Stimulated activated CD4-positive, alpha-beta T cell treated with anti-CD3 and anti-CD28 coated beads, Interleukin-4, amount 100 ng/mL, for 24 hours (primary cell): ENCODE results near the gene SLC41A2.
"Not testable (repeated sequence)": the region's sequence is repeated elsewhere in the genome, so short reads cannot be mapped to it uniquely, and the experiment has no call there.

Experiments
- DNase-seq: peaks from one replicate; pipeline ENCODE4 v3.0.0-alpha.2; 2020

The SLC41A2 gene, protein sequence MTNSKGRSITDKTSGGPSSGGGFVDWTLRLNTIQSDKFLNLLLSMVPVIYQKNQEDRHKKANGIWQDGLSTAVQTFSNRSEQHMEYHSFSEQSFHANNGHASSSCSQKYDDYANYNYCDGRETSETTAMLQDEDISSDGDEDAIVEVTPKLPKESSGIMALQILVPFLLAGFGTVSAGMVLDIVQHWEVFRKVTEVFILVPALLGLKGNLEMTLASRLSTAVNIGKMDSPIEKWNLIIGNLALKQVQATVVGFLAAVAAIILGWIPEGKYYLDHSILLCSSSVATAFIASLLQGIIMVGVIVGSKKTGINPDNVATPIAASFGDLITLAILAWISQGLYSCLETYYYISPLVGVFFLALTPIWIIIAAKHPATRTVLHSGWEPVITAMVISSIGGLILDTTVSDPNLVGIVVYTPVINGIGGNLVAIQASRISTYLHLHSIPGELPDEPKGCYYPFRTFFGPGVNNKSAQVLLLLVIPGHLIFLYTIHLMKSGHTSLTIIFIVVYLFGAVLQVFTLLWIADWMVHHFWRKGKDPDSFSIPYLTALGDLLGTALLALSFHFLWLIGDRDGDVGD

DNA sequence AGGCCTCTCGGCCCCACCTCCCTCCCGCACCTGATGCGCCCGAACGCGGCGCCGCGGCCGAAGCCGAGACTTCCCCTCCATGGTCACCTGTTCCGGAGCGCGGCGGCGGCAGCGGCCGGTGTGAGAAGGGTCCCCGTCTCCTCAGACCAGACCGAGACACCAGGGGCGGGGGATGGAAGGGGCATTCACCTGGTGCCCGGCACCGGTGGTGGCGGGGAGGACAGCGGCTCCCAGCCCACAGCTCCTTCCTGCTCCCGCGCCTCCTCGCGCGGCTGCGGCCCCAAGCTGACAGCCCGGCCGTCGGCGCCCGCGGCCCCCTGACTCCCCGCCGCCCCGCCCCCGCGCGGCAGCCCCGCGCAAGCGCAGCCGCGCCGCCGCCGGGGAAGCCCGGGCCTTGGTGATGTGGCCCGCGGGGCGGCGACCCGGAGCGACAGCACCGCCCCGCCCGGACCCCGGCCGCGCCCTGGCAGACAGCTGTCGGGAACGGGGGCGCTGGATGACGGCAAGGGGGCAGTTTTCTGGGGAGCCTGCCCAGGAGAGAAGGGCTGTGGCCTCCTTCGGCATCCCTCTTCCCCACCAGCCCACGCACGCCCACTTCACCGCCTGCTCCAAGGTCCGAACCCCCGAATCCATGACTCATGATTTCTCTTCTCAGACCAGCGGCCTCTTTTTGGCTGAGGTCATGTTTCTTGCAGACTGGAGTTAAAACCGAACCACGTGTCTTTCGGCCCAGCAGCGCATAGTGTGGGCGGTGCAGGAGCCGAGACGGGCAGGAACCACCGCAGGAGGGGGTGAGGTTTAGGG lies at the start of gene SLC41A2:
SLC41A2 (minus strand) TSS at position 290 of the 804 bp plus-strand sequence. CDS start 29,763 bp downstream, outside the sequence.
- DNase-seq, result peak; percentile 79

DNA sequence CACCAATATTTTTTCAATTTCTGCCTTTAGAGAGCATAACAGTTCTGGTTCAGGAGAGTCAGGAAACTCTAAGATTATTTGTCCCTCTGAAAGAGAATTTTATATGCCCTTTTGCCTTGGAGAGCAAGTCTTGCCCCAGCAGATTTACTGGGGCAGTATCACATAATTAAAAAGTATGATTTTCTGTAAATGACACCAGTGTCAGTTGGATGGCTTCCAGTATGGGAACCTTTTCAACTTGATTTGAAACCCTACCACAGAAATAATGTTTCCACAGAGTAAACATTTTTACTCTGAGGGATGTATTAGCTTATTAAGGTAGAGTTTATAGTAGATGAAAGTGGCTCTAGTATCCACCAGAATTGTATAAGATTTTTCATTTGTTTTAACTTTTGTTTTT lies 43.4 kb upstream of the SLC41A2 start:
- no peak for DNase-seq

DNA sequence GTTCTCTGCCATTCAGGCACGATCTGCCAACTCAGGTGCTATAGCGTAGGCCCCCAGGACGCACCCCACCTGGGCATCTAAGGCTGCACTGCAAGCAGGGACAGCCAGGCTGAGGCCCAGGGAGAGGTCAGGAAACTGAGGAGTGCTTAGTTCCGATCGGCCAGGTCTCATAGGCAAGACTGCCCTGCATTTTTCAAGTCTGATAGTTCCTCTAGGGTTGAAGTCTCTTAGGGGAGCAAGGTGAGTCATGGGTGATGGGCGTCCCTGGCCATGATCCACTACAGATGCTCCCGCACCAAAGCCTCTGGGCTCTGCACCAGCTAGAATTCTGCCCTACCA lies 41.2 kb upstream of the SLC41A2 start:
- no peak for DNase-seq

DNA sequence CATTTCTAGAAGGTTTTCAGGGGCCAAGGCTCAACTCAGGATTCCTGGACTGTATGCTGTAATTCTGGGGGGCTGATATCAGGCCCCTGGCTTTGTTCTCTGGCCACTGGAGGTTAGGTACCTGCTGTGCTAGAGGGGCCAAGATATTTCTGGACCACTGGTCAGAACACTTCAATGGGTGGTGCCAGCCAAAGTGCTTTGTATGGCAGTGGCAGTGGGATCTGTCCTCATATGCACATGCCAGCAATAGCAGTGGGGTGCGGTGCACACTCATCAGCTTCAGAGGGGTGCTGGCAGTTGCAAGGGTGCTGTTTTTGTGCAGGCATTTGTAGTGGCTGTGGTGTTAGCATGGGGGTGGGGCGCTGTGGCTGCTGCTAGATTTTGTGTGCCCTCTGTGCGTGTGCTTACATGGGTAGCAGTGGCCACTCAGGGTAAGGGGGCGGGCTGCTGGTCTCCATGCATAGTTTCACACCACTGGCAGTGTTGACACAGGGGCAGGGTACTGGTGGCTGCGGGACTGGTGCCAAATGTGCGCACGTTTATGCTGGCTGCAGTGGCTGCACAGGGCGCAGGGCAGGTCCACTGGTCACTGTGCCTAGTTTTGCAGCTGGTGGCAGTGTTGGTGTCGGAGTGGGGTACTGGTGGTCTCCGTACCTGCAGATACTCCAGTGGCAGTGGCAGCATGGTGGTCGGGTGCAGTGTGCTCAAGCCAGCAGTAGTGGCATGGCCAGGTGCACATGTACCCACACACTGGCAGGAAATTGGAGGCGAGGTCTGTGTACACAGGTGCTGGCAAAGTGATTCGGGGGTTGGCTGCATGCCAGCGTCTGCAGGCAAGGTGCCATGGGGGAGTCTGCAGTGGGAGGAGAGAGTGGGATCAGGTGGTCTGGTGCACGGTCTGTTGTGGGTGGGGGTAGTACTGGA lies 40.6 kb upstream of the SLC41A2 start:
- no peak for DNase-seq

DNA sequence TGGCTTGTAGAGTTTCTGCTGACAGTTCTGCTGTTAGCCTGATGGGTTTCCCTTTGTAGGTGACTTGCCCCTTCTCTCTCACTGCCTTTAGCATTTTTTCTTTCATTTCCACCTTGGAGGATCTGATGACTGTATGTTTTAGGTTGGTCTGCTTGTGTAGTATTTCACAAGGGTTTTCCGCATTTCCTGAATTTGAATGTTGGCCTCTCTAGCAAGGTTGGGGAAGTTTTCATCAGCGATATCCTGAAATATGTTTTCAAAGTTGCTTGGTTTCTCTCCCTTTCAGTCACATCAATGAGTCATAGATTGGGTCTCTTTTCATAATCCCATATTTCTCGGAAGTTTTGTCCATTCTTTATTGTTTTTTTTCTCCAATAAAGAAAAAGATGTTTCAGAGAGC lies 39.5 kb upstream of the SLC41A2 start:
- DNase-seq, result no peak

DNA sequence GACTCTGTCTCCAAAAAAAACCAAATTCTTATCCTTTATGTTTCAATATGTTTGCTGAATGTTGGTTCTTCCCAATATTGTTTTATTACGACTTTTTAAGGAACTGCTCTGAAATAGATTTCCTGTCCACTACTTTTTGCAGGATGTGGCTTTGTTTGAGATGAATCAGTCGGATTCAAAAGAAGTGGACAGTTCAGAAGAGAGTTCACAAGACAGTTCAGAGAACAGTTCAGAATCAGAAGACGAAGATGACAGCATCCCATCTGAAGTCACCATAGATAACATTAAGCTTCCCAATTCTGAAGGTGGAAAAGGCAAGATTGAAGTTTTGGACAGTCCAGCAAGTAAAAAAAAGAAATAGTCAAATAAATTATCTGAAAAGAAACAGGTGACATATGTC lies 36.2 kb upstream of the SLC41A2 start:
- no peak for DNase-seq

DNA sequence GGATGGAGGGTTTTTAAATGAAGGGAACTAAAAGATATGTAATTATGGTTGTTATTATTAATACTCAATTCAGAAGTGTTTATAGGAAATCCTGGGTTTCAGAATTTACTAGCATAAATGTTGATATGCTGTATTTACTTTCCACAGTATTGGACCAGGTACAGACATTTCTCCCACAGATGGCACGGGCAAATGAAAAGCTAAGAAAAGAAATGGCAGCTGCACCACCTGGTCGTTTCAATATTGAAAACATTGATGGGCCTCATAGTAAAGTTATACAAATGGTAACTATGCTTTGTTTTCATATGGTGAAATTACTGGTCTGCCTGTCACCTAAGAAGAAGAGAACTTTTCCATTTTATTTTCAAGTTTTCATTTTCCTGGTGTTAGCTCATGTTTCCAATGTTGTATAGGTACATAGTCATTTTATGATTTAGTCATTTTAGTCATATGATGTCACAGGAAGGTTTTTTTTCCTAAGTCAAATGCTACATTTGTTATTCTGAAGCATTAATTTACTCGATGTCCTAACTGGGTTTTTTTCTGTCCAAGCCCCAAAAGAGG lies 33.6 kb upstream of the SLC41A2 start:
- no peak for DNase-seq

DNA sequence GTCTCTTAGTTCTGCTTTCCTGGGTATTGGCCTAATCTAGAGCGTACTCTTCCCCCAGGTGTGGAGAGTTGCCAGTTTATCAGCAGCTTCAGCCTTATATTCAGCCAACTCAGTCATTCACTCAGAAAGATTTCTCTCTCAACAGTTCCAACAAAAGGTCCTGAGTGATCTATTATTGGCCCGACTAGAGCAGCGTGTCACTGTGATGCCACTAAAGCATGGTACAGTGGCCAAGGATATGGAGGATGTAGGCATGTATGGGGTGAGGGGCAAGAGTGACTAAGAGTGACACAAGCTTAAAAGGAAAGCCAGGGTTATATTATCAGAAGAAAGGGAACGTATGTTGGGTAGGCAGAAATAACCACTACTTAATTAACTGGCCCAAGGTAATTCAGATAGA lies 32.9 kb upstream of the SLC41A2 start:
- no peak for DNase-seq

DNA sequence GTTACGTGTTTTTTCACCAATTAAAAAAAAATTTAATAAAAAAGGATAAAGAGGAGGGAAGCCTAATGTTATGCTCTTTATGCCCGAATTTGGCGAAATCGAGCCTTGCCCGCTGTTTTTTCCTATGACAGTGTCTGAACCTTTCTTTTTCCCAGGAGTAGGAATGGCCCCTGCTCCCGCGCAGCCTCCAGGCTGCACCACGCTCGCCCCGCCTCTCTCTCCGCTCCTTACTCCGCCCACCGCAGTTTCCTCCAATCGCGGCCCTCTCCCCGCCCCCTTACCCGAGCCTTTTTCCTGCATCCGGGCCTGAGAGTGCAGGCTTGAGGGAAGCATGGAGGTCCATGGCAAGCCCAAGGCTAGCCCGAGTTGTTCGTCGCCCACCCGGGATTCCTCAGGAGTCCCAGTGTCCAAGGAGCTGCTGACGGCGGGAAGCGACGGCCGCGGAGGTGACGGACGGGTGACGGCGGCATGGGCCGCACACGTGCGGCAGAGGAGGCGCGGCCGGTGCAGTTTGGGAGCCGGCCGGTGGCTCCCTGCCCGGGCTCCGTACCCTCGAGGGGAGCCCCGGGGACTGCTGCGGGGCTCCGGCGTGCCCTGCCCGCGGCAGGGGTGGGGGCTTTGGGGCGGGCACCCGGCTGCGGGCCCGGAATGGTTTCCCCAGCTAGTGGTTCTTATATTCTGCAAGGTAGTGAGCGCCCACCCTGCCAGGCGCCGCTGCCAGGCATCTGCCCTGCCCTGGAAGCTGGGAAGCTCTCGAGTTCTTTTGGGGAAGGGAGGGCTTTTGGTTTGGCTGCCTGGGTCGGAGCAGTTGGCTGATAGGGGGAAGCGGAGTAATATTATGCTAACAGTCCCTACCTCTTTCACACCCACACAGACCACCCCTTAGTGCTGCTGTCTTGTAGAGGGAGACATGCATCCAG lies 28.2 kb upstream of the SLC41A2 start, which contains the start of gene NOPCHAP1:
NOPCHAP1 (plus strand) TSS at position 295 of the 920 bp plus-strand sequence; CDS start at position 332, 37 bp downstream.
- peak; percentile 89 for DNase-seq

DNA sequence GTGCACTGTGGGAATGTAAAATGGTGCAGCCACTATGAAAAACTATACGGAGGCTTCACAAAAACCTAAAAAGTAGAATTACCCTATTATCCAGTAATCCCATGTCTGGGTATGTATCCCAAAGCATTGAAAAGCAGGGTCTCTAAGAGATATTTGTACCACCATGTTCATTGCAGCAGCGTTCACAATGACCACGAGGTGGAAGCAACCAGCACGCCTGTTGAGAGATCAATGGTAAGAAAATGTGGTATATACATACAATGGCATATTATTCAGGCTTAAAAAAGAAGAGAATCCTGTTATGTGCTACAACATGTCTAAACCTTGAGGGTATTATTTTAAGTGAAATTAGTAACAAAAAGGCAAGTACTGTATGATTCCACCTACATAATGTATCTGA lies 27.1 kb upstream of the SLC41A2 start:
- DNase-seq, result no peak

DNA sequence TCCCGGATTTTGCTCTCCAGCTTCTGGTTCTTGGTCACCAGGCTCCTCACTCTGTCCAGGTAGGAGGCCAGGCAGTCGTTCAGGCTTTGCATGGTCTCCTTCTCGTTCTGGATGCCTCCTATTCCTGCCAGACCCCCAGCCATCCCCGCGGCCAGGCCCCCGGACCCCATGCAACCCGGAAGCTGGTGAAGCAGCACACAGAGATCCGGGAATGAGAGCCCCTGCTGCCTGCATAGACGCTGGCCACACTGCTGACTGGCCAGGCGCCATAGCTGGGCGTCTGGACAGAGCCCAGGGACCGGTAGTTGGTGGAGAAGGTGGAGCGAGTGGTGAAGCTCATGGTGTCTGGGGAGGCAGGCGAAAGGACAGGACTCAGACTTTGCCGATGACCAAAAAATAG lies 19.6 kb upstream of the SLC41A2 start:
- not testable (repeated sequence) for DNase-seq

DNA sequence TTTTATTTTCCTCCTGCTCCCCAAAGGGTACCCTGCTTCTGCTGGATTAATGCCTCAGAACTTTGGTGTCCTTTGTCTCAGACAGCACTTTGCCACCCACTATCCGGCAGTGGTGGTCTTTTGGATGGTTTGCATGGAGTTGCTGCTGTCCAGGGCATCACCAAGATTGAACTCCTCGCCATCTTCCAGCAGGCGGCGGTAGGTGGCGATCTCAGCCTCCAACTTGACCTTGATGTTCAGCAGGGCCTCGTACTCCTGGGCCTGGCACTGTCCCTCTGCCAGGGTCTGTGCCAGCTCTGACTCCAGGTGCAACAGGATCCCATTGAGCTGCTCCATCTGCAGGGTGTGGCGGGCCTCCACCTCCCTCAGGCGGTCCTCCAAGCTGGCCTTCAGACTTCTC lies 18.6 kb upstream of the SLC41A2 start:
- no peak for DNase-seq

DNA sequence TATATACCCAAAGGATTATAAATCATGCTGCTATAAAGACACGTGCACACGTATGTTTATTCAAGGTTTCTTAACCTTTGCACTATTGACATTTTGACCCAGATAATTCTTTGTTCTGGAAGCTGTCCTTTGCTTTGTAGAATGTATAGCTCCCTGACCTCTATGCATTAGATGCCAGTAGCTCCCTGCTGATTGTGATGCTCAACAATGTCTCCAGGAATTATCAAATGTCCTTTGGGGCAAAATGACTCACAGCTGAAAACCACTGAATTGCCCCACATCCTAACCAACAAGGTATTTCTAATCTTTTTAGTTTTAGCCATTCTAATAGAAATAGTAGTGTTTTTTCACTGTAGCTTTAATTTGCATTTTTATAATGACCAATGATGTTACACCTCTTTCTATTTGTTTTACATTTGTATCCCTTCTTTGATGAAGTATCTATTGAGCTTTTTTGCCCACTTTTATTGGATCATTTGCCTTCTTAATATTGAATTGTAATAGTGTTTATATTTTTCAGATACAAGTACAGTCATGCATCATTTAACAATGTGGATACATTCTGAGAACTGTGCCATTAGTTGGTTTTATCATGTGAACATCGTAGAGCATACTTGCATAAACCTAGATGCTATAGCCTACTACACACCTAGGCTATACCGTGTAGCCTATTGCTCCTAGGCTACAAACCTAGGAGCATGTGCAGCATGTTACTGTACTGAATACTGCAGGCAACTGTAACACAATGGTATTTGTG lies 17.7 kb upstream of the SLC41A2 start:
- DNase-seq, result no peak

DNA sequence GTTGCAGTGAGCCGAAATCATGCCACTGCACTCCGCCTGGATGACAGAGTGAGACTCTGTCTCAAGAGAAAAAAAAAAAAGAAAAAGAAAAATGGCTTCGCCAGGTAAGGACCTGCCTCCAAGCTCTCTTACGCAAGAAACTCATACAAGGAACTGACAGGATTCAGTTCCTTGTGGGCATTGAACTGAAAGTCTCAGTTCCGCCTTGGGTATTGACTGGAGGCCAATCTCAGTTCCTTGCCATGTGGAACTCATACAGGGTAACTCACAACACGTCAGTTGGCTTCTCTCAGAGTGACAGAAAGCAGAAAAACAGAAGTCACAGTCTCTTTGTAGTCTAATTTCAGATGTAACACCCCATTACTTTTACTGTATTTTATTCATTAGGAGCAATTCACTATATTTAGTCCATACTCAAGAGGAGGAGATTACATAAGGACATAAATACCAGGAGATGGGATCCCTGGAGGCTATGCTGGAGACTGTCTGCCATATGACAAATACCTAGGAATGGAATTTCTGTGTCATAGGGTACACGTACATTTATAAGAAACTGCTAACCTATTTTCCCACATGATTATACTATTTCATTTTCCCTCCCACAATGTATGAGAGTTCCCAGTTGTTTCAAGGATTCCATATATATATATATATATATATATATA lies 16.7 kb upstream of the SLC41A2 start:
- DNase-seq, result no peak

DNA sequence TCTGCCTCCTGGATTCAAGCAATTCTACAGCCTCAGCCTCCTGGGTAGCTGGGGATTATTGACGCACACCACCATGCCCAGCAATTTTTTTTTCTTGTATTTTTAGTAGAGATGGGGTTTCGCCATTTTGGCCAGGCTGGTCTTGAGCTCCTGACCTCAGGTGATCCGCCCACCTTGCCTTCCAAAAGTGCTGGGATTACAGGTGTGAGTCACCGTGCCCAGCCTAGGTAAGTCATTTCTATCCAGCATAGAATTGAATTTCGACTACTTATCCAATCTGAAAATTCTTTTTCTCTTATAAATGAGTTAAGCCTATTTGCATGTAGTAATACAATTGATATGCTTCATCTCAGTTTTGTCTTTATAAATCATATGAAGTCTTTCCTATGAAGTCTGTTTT lies 15.2 kb upstream of the SLC41A2 start:
- DNase-seq, result no peak

DNA sequence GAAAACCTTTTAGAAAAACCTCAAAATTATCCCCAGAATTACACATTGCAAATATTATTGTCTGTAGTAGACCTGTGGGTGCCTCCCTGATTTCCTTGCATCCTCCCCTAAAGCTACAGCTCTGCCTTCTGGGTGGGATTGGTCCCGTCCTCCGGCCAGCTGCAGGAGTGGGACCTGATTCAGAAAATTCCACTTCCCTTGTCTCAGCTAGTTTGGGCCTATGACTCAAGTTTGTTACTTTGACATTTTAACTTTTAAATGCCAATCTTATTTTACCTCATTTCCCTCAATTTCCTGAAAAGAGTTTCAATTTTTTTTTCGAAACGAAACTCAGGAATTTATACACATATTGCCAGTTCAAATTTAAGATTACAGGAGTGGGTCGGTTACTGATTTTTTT lies 13.2 kb upstream of the SLC41A2 start:
- DNase-seq, result no peak

DNA sequence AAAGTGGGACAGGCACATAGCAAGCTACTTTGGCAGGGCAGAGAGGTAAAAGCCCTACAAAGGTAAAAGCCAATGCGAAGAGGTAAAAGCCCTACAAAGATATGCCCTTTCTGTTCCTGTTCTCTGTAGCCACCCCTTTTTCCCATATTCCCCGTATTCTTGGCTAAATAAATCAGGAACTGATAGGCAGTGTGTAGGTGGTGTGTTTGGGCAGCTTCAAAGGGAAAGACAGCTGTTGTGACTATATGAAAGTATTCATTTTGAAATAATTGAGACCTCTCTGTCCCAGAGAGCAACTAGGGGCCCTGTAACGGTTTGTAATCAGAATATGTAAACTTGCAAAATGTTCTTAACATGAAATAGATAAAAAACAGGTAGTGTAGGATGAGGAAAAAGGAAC lies 11.3 kb upstream of the SLC41A2 start:
- no peak for DNase-seq

DNA sequence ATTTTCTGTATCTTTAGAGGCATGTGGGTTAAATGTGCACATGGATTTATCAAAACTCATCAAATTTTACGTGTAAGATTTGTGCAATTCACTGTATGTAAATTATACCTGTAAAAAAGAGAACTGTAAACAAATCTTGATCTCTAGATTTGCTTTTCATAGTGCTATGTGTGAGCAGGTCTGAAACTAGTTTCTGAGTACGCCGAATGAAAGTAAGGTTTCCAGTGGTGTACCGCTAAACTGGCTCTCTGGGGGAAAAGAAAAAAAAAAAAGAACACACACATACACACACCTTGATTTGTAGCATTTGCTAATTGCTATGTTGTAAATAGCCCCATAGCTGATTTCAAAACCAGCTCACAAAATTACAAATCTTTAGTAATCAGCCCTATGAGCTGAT lies 8.6 kb upstream of the SLC41A2 start:
- no peak for DNase-seq

DNA sequence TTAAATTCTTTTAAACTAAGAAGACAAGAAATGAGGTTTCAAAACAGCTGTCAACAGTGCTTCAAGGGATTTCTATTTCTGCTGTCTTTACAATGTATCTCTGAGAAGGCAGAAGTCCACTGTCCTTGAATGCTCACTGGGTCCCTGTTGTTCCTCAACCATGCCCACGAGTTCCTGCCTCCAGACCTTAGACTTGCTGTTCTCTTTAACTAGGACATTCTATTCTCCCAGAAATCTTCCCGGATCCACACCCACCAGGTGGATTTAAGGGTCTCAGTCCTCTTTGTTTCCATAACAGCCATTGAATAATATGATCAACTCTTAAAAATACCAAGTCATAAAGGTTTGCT lies 6.7 kb upstream of the SLC41A2 start:
- no peak for DNase-seq
